Panc1 (cell line): Measurements from ENCODE around the gene GAS5. TPM values are rescaled to one million over a fixed set of nuclear protein-coding genes. Genes with fewer than 3 reads are reported as not detected.
A peak's percentile ranks its signal among the peaks of the same experiment; 100 is the strongest.

Experiments
- ATAC-seq: fragments of 200-7000 bp; cut with Tn5 transposase; 2 replicates; pipeline ENCODE4 v1.9.1; 2020; ENCODE audit warnings: mild to moderate bottlenecking, moderate library complexity
- BruUV-seq: library from RNA; stranded (reverse); fragments of 400-500 nt; replicated peaks from 2 replicates; lab custom pipeline; 2021; lab: Mats Ljungman, UMichigan
- CTCF ChIA-PET: fragments of 300-600 bp; sonication (Branson Sonifier 250); formaldehyde crosslinking; loops from one replicate; lab custom pipeline; 2022; ENCODE audit warnings: antibody characterized with exemption; lab: Charles Lee
- POLR2A ChIA-PET: fragments of 300-600 bp; sonication (Branson Sonifier 250); formaldehyde crosslinking; loops from one replicate; lab custom pipeline; 2022; ENCODE audit warnings: antibody characterized with exemption; lab: Charles Lee
- DNase-seq: peaks from one replicate; pipeline ENCODE4 v3.0.0-alpha.2; 2010; ENCODE audit warnings: low read depth, low spot score
- H3K27ac ChIP-seq: 2 replicates; pipeline ENCODE4 v1.5.1; 2011; ENCODE audit warnings: mild to moderate bottlenecking, low read length, inconsistent platforms
- H3K27me3 ChIP-seq: fragments of 200-500 bp; sonication (Bioruptor generic); 2 replicates; pipeline ENCODE4 v1.6.0; 2014; ENCODE audit warnings: low read length, inconsistent platforms; ENCODE audit not compliant: control insufficient read depth, insufficient read depth
- H3K36me3 ChIP-seq: fragments of 200-500 bp; sonication (Bioruptor generic); 2 replicates; pipeline ENCODE4 v1.5.1; 2014; ENCODE audit warnings: inconsistent platforms, mild to moderate bottlenecking, low read length, moderate library complexity; ENCODE audit not compliant: control insufficient read depth, insufficient read depth
- H3K4me1 ChIP-seq: 2 replicates; pipeline ENCODE4 v1.5.1; 2011; ENCODE audit warnings: inconsistent platforms, mild to moderate bottlenecking, low read length, moderate library complexity; ENCODE audit not compliant: control insufficient read depth, insufficient read depth
- H3K4me3 ChIP-seq, 2 experiments: 2 replicates each; pipeline ENCODE4 v1.5.1; 2011 to 2012; ENCODE audit warnings: low read depth in 2 of 2, low read length in 2 of 2, mild to moderate bottlenecking in 2 of 2, inconsistent platforms in 1 of 2, moderate library complexity in 1 of 2
- H3K9me3 ChIP-seq: fragments of 200-500 bp; sonication (Bioruptor generic); 2 replicates; pipeline ENCODE4 v1.5.1; 2014; ENCODE audit warnings: low read depth, mild to moderate bottlenecking, inconsistent platforms, low read length, moderate library complexity; ENCODE audit not compliant: control insufficient read depth, insufficient read depth
- CTCF ChIP-seq: fragments of 450-650 bp; IDR thresholded peaks from 2 replicates; pipeline ENCODE4 v1.5.1; 2017; ENCODE audit warnings: mild to moderate bottlenecking
- POLR2AphosphoS5 ChIP-seq: IDR thresholded peaks from 2 replicates; pipeline ENCODE4 v1.6.1; 2012; ENCODE audit warnings: mild to moderate bottlenecking, low read depth, low read length, moderate library complexity
- REST ChIP-seq, 2 experiments: IDR thresholded peaks; 2 replicates each; pipeline ENCODE4 v1.6.1; 2011 to 2012; ENCODE audit warnings: low read depth in 2 of 2, control low read depth in 1 of 2, low read length in 1 of 2, mild to moderate bottlenecking in 1 of 2, moderate library complexity in 1 of 2; ENCODE audit not compliant: insufficient read depth in 1 of 2
- SIN3A ChIP-seq: IDR thresholded peaks from 2 replicates; pipeline ENCODE4 v1.6.1; 2012; ENCODE audit warnings: low read depth, mild to moderate bottlenecking, low read length, moderate library complexity, borderline replicate concordance; ENCODE audit not compliant: insufficient read depth
- TCF7L2 ChIP-seq: IDR thresholded peaks from 2 replicates; pipeline ENCODE4 v1.6.1; 2011; ENCODE audit warnings: mild to moderate bottlenecking, low read depth, low read length, inconsistent platforms
- in situ Hi-C: cut with HindIII; loops from 2 replicates; pipeline ENCODE4 v1.10.0; 2016; ENCODE audit warnings: low sequenced_read_pairs, low pct_unique_long_range_greater_than_20kb
- intact Hi-C: fragments of 100-400 bp; cut with micrococcal nuclease; formaldehyde crosslinking; loops from one replicate; pipeline ENCODE4 v1.10.0; 2022; ENCODE audit not compliant: unreplicated experiment
- total RNA-seq: library from RNA; stranded (reverse); gene quantifications from one replicate; pipeline ENCODE4 v1.2.1, GENCODE V29; 2021; ENCODE audit not compliant: unreplicated experiment

The GAS5 gene
- total RNA-seq, 1 experiment from 2014 or later = 236 TPM

GRCh38 chr1:173856014-173856413 is 11.8 kb downstream of the GAS5 start:
- ATAC-seq = no peak
- Histone ChIP-seq H3K4me3 (no peak overlapping the region), H3K9me3 (no peaks in the 10 kb centered on the region), H3K36me3 (peaks cover 24% of the 10 kb centered on the region), H3K27me3 (no peaks in the 10 kb centered on the region), H3K4me1 (no peaks in the 10 kb centered on the region), H3K27ac (no peak overlapping the region)
- DNase-seq = no peak
- intact Hi-C loops = no loop called here
- BruUV-seq = no TSS peak
- ChIA-PET CTCF (no interaction called here), POLR2A (no interaction called here)
- no peak for TF ChIP-seq POLR2AphosphoS5
- TF ChIP-seq REST (IDR thresholded peaks at IDR 0.05; ENCODE audit: insufficient read depth in 1 of 2, low read depth in 2 of 2, low read length in 1 of 2) = no peak
- TF ChIP-seq TCF7L2 = no peak
- TF ChIP-seq CTCF = no peak
- TF ChIP-seq SIN3A = no peak
- in situ Hi-C loops = no loop called here

DNA sequence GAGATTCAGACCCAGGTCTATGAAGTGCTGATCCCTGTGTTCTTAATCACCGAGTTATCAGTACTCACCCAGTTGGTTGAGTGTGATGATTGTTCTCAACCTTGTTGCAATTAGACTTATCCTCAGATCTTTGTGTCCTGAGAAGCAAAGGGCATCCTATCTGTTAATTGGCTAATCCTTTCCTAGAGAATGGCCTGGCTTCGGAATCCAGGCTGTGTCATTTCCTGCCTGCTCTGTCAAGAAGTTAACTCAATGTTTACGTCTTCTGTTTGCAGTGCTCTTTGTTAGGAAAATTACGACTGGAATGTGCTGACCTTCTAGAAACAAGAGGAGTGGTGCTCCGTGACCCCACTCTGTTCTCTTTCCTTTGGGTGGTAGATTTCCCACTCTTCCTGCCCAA is 14.7 kb downstream of the GAS5 start:
- no peak overlapping the region for H3K27ac ChIP-seq
- peak; percentile 43; the same call in 1 of the 2 replicates for ATAC-seq

More for the DNA sequence above, 14.7 kb downstream of the GAS5 start:
- Histone ChIP-seq H3K4me1 (no peaks in the 10 kb centered on the region), H3K9me3 (no peaks in the 10 kb centered on the region), H3K36me3 (peaks cover 29% of the 10 kb centered on the region), H3K27me3 (no peaks in the 10 kb centered on the region), H3K4me3 (no peak overlapping the region)
- DNase-seq = no peak
- BruUV-seq = no TSS peak
- in situ Hi-C loops = no loop called here
- intact Hi-C loops = no loop called here
- TF ChIP-seq SIN3A (no peak), POLR2AphosphoS5 (no peak), CTCF (no peak), TCF7L2 (no peak)
- ChIA-PET POLR2A (no interaction called here), CTCF (no interaction called here)
